ENCODE results near the gene PPP1R17.

The PPP1R17 gene

DNA sequence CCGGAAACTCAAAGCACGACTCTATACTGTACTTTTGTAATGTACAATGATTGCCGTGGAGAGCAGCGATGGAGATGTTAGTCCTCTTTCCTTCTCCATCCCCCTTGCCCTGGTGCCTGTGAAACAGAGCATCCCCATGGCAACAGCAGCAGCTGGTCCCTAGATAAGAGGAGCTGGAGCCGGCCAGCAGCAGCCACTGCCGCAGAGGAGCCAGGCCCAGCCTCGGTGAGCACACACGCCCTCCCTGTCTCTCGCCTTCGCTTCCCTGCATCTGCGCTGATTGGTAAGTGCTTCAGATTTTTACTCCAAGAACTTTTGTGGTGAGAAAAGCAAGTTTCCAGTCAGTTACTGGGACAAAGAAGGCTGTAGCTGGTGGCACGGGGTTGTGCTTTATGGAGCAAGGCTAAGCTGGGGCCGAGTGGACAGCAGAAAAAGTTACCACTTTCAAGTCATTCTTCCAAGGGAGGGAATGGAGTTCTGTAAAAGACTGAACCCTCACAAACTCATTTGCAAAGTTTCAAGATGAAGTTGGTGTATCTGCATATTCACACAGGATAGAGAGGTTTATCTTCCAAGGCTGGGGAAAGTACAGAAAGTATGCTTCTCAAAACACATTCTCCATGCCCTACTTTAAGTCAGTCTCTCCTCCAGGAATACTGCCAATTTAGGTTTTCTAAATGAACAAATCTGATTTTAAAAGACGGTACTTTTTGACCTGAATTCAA, at the start of gene PPP1R17:
TSS of gene PPP1R17 (plus strand) at position 192 of the 725 bp plus-strand sequence. CDS start 5,227 bp downstream, outside the sequence.
- DNase-seq = no peak

DNA sequence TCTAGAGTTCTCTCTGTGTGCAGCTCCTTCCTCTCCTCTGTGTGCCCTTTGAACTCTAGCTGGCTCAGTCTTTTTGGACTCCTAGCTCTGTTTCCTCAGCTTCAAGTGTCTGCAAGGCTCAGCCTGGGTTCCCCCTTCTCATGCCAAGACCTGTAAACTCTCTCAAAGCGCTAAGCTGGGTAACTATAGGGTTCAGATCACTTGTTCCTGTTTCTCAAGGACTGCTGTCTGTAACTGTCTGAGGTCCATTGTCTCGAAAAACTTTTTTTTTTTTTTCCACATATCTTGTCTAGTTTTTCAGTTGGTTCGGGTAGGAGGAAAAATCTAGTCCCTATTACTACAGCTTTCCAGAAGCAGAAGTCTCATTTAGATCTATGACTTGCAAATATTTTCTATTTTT, 46.6 kb upstream of the PPP1R17 start:
- DNase-seq = no peak

DNA sequence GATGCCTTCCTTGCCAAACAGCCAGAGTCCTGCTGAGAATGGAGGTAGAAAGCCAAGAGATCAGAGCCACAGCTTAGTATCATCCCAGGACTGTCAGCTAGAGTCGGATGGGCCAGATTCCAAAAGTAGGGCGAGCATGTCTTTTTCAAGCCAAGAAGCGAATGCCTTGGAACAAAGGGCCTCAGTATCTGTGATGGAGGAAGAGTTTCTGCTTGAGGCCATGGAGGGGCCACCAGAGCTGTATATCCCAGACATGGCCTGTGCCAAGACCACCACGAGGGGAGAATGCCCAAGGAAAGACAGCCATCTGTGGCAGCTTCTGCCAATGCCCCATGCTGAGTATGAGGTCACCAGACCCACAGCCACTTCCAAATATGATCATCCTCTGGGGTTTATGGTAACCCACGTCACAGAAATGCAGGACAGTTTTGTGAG, 44.3 kb upstream of the PPP1R17 start:
- DNase-seq = no peak

DNA sequence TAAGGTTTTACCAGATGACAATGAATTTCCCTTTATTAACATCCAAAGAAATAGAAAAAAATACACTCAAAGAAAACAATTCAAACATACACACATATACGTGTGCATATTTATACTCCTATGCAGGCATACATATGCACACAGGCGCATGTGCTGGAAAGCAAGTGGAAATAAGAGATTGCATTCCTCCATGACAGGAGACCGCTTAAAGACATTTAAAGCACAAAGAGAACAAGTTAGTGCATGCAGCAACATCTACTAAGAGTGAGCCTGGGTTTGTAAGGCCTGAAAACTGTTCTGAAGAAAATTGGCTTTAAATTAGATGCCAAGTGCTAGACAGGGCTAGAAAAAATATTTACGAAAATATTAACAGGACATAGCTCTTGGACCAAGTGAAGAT, 40.1 kb upstream of the PPP1R17 start:
- no peak for DNase-seq

DNA sequence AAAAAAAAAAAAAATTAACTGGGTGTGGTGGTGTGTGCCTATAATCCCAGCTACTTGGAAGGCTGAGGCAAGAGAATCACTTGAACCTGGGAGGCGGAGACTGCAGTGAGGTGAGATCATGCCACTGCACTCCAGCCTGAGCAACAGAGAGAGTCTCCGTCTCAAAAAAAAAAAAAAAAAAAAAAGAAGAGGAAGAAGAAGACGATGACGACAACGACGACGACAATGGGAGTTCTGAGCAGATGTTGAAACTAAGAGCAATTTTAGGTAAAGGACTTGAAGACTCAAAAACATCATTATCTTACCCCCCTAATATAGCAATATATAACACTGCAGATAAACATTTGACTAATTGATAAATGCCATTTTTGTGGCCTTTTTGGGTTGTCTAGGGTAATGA, 39.5 kb upstream of the PPP1R17 start:
- DNase-seq = no peak

DNA sequence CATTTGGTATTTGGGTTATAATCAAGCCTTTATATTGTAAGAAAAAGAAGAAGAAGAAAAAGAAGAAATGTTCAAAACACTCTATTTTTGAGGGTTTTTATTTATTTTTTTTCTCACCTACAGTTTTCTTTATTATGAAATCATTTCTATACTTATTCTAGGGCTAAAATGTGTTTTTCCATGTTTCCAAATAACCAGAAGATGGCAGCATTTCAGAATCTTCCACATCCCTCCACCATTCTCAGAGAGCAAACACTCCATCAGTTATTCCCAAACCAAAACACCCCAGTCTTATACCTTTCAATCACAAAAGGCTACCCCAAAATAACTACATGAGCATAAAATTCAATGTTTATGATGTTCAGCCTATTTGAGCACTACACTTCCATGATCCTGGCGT, 38.7 kb upstream of the PPP1R17 start:
- peak in 1 of 2 experiments; percentile 4 for DNase-seq

DNA sequence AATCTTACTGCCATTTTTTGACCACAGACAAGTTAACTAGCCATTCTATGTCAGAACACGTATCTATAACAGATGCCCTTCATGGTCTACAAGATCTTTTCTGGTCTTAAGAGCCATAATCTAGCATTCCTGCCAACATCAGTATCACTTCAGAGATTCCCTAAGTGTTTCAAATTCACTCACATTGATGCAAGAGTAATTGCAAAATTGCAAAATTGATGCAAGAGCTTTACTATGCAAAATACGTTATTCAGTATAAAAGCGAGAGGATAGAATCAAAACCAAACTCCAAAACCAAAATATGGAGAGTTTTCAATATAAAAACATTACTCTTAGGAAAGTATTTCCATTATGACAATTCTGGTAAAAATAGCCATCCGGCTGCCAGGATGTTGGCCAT, 38.1 kb upstream of the PPP1R17 start:
- DNase-seq = no peak

DNA sequence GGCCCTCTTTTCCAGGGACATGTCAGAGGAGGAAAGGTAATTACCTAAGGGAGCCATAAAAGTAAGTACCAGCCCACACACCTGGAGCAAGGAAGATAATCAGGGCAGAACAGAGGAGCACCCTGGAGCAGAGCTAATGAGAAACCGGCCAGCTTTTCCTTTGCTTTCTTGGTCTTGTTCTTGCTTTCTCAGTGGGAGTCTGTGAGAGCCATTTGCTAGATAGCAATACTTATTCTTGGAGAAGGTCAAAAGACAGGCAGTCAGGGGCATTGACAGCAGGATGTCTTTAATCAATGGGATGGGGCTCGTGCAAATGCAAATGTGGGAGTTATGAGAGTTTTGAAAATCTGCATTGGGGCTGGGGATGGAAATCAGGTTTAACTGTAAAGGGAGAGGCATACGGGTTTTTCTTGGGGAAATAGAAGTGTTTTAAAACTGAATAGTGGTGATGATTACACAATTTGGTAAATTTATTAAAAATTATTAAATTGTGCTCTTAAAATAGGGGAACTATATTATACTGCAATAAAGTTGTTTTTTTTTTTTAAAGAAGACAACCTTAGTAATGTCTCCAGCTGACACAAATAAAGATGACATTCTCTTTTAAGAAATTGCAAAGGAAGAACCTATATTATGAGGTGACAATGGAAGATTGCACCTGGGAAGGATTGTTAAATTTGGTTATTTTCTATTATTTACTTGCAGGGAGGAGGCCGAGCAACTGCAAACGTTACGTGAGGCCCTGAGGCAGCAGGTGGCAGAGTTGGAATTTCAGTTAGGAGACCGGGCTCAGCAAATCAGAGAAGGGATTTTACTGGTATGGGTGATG, 35.6 kb upstream of the PPP1R17 start:
- DNase-seq = no peak

DNA sequence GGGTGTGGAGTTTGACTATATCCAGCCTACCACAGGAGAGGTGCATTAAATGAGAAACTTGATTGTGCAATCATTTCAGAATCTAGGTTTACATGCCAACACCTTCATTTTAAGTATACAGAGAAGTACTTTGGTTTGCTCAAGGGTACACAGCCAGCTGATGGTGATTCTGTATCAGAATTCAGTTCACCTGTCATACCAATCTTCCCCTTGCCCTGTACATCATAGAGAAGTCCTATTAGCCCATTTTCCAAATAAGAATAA, 35.0 kb upstream of the PPP1R17 start:
- DNase-seq = no peak

DNA sequence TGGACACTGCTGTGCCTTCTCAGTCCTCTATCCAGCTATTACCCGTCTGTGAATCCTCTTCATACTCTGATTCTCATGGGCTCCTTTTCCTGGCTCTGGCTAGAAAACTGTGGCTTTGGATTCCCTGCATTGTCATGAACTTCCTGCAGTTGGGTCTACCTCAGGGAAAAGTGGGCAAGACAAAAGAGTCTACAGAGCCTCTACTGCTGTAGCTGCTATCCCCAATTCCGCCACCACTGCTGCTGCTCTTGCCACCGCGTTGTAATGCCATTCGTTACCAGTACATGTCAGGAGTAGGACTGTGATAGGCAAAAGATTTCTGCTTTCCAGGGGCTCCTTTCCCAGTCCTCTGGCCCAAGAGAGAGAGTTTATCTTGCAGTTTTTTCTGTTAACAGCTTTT, 23.9 kb upstream of the PPP1R17 start:
- DNase-seq = no peak

DNA sequence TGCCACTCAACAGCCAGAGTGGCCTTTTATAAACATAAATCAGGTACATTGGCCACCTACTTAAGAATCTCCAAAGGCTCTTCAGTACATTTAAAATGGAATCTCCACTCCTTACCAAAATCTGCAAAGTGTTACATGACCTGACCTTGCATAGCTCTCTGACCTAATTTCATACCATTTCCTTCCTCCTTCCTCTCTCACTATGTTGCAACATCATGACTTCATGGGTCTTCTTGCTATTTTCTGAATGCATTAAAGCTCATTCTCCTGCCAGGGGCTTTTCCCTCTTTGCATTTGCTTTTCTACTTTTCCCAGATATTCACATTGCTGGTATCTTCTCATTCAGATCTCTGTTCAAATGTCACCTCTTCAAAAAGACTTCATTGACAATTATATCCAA, 22.1 kb upstream of the PPP1R17 start:
- peak; percentile 43 to 68 for DNase-seq

DNA sequence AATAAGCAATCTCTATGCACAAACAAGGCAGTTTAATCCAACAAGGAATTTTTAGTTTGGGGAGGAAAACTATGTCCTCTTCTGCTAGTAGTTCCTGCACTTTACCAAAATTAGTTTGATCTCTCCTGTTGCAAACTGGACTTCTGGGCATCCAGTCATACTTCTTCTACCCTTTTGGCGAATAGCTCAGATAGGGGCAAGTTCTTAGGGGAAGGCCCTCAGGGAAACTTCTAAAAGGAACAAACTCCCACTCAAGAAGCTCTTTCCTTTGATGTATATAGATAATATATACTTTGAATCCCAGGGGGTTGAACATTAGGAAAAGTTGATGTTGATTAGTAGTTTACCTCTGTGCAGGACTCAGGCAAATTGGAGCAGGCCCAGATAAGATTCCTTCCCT, 21.5 kb upstream of the PPP1R17 start:
- no peak for DNase-seq

DNA sequence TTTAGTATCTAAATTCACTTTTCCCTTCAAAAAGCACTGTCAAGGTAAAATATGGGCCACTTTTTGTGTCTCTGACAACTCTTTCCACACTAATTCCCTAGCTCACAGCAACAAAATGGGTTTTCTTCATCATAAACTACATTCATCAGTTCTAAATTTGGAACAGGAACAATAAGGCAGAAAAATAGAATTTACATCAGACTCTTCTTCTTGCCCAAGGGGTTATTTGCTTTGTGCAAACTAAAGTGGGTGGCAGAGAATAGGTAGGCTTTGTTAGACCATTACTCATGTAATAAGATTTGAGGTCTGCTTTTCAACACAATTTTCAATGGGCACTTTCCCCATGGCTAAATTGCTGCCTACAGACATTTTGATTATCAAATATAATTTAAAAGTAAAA, 17.6 kb upstream of the PPP1R17 start:
- DNase-seq = no peak

DNA sequence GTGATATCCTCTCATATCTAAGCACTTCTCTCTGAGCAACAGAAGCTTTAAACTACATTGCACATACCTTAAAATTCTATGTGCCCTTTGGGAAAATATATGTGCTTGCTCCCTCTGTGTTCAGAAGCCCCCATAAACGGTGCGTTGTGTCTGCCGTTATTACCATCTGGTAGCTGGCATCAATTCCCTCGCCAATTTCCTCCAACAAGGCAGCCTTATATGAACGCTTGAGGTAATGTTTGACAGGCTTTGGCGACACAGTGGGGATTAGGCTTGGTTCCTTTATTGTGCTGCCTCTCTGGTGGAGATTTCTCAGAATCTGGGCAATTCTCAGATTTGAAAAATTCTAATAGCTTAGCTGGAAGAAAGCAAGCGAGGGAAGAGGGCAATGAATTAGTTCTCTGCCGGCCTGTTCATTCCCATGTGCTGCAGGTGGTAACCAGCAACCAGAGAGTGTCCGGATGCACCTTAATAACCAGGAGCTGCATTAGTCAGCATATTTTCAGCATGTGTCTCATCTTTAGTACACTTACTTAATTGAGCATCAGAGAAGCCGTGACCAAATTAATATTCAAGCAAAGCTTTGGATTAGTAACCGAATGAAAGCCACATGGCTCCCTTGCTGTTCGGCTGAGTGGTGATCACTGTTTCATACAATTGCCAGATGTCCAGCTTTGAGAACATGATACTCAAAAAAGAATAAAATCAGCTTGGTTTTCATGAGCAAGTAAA, 7.3 kb upstream of the PPP1R17 start:
- DNase-seq = no peak

DNA sequence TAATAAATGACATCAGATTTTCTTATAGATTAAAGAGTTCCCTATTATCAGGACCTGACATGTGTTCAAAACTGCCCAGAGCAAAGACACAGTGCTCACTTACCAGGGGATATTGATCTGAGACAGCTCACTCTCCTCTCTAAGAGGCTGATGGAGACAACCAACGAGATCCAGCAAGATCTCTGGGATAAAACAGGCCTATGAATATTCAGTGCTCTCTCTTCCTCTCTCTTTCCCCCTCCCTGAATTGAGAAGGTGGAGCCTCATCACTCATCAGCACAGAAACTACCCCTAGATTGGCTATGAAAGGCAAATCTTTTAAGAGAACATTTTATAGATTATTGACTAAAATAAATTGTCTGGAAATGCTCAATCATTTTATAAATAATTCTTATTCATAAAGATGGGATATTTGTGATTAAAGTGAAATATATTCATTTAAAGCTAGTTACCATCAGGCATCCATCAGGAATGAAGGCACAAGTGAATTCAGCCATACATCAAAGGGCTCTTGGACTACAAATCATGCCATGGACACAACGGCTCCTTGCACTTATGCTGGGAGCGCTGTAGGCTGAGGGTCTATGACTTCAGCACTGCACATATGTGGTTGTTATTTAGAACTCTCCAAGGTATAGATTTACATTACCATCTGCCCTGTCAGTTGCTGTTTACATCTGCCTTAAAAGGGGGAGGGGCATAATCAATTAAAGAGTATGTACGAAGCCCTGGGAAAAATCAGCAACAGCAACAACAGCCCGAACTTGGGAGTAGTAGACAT, 3.4 kb upstream of the PPP1R17 start:
- no peak for DNase-seq

DNA sequence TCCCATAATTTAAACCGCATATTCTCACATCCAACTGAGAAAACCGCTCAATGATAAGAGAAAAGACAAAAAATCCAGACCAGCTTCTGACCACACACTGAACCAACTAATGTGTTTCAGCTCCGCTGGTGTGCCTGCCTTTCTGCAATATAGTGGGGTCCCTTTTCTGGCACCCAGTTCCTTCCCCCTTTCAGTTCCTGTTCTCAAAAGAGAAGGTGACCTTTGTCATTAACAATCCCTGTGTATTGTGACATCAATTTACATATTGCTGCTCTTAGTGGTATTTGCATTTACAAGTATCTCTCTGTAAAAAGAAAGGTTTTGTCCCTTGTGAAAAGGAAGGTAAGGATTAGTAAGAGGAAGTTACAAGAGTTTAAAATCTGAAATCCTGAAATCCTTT, 1.4 kb downstream of the PPP1R17 start:
- DNase-seq = no peak

DNA sequence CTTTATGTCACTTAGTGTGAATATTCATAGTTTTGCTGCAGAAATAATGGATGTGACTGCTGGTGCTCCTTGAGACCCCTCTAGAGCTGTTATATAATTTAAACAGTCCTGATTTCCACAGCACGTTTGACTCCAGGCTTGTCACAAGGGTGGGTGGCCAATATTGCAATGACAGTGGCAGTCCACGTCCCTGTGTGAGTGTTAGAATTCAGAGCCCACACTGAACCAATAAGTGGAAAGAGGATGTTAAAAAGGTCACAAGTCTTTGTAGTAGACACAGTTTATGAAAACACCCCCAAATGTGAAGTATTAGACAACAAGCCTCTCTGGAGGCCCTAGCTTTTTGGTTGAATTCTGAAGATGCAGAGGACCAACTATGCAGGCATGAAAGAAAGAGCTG, 2.0 kb downstream of the PPP1R17 start:
- DNase-seq = no peak

DNA sequence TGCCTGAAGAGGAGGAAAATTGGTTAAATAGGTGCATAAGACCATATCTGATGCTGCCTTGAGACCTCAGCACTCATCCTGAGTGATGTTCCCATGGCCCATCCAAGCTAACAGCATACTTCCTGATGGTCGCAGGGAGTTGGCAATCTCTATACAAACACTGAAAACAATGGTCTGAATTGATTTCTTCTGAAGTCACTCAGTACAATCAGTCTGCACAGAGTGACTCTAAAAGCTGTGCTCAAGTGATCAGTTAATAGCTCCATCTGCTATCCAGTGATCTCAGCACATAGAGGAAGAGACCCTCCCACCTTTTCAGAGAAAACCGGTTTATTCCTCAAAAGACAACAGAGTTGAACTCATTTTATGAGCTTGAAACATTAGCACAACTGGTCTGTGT, 3.9 kb downstream of the PPP1R17 start:
- DNase-seq = no peak

DNA sequence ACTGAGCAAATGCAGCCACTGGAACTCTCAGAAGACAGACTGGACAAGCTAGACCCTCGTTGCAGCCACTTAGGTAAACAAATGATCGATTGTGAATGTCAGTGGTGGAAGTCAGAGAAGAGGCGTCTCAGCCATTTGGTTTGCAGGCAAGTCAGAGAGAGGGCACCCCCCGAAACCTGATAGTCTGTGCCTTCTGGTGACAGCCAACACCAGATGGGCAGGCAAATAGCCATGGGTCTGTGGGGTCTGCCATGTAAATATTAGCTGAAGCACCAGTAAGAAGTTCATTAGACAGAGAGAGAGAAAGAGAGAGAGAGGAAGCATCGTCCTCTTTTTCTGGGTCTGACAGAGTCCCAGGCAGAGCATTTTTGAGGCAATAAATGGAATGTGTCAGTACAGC, 5.4 kb downstream of the PPP1R17 start:
- DNase-seq = no peak

DNA sequence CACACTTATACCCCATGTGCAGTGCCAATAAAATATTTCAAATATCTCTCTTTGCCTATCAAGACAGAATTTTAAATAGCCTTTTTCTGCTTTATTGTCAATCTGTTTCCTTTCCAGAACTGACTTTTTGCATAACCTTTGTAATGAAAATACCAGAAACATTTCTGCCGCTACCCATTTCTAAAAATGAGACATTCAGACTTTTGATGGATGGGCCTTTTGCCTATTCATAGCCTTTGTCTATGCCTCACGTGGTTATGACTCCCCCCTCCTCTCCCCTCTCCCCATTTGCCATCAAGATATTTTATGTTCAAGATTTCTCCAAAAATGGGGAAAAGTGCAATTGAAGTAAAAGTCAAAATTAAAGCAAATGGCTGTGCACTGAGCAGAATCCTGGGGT, 5.9 kb downstream of the PPP1R17 start:
- no peak for DNase-seq

DNA sequence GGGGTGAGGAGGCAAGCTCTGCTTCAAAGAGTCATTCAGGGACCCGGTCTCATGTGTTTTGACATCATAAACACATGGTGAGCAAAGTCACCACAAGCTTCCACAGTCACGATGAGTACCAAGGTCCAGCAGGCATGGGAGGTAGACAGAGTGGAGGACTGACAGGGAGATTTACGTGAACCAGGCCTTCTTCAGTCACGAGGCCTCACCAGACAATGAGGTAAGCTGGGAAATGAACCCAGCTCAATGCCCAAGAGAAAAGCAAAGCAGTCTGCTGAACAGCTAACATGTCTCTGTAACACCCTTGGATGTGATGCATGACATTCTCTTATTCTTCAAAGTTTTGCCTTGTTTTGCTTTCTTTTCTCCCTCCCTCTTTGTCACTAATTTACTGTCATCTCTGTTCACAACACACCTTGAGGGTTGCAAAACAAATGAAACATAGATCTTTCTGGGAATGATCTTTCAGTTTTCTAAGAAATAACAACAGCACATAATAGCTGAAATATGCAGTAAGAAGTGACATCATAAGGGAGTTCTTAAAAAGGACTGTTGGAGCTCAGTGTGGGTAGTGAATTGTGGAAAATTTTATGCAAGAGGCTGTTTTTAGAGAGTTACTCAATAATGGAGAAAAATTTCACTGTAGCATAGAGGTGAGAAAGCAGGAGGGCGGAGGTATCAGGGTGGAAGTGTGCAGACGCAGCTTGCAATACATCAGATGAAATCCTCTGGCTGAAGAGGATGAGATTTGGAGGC, 9.0 kb downstream of the PPP1R17 start:
- DNase-seq = no peak

DNA sequence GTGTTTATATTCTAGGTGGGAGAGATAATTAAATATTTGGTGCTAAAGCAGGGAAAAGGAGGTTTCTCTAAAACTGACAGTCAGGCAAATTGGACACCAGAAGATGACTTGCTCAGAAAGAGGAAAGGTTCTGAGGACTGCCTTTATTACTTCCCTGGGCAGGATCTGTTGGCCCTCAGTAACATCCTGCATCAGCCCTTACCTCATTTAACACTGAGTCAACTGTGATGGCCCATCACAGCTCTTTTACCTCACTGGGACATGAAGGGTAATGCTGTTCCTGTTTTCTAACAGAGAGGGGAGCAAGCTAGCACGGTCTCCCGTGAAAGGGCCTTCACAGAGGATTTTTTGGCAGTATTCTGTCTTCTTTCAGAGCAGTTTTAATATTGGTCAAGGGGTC, 12.0 kb downstream of the PPP1R17 start:
- DNase-seq = no peak

All from AML-193 (cell line).